SK-N-DZ (cell line): ENCODE measurements around the gene NKTR.

Experiments
- DNase-seq: peaks from one replicate; pipeline ENCODE4 v3.0.0-alpha.2; 2015; ENCODE audit warnings: low spot score

NKTR gene

DNA sequence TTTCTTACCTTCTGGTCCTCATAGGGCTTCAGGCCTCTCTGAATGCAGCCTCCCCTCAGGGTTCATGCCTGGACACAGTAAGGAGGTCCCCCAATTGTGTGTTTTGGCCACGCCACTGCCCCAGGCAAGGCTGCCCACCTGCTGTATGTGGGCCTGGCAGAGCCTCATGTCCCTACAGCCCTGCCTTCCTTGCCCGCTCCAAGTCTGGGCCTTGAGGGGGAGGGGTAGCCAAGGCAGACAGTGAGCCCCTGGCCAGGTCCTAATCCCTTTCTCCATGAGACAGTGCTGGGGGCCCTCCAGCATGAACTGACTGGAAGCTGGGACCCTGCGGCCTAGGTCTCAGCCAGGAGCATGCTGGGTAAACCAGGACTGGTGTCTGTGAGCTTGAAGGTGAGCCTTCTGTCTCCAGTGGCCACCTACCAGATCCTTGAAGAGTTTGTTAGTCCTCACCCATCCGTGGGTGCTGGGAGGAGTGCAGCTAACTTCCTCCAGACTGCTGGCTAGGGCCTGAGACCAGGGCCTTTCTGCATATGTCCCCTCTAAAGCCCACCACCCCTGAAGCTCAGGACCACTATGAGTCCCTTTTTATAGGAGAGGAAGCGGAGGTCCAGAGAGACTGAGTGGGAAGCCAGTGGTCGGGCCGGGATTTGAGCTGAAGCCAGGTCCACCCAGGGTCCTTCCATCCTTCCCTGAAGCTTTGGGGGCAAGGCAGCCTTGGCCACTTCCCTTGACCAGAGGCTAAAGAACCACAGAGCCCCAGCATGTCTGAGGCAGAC, 61.7 kb downstream of the NKTR start:
- DNase-seq, result no peak

DNA sequence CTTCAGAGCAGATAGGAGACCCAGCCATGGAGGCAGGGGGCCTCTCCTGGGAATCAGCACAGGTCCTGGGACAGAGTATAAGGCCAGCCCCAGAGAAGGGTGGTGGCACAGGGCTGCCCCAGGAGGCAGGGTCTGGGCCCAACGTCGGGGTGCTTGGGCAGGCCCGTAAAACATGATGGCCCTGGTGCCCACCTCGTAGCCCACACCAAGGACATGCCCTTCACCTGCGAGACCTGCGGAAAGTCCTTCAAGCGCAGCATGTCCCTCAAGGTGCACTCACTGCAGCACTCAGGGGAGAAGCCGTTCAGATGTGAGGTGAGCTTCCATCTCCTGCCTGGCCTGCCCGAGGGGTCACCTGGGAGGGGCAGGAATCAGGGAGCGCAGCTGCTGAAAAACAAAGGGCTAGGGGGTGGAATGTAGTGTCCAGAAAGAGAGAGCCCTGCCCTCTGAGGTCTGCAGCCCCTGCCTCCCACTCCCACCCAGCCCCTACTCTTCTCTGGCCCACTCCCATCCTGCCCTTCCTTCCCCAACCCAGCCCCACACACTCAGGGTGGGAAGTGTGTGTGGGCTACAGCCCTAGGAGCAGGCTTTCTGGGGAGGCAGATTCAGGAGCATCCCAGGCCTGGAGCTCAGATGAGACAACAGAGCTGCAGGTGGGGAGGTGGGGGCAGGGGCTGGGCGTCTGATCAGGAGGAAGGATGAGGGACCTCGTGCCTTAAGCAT, 62.5 kb downstream of the NKTR start:
- DNase-seq, result no peak

DNA sequence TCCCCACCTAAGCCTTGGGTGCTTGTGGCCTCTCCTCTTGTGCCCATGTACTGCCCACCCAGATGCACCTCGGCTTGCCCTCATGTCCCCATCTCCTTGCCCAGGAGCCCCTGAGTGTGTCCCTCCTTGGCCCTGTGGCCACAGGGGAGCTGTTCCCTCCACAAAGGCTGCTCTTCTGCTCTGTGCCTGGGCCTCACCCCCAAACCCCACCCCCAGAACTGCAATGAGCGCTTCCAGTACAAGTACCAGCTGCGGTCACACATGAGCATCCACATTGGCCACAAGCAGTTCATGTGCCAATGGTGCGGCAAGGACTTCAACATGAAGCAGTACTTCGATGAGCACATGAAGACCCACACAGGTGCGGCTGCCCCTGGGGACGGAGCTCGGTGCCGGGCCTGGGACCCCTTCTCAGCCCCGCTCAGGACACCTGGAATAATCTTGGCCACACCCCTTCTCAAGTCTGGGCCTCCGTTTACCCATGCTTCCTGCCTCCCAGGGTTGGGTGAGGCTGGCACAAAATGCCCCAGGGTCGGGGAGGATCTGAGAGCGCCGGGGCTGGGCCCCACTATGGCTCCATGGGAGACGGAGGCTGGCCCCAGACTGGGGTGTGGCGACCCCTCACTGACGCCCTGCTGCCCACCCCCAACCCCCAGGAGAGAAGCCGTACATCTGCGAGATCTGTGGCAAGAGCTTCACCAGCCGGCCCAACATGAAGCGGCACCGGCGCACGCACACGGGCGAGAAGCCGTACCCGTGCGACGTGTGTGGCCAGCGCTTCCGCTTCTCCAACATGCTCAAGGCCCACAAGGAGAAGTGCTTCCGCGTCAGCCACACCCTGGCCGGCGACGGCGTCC, 63.3 kb downstream of the NKTR start:
- no peak for DNase-seq

DNA sequence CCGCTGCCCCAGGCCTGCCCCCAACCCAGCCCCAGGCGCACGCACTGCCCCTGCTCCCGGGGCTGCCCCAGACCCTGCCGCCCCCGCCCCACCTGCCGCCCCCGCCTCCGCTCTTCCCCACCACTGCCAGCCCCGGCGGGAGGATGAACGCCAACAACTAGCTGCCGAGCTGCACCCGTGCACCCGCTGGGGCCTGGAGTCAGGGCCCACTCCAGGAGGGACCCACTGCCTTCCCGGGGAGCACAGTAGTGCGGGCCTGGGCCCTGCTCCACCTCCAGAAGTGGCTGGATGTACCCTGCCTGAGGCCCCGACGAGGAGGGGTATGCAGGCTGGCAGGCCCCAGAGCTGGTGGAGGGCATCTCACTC, 63.9 kb downstream of the NKTR start:
- DNase-seq, result no peak

DNA sequence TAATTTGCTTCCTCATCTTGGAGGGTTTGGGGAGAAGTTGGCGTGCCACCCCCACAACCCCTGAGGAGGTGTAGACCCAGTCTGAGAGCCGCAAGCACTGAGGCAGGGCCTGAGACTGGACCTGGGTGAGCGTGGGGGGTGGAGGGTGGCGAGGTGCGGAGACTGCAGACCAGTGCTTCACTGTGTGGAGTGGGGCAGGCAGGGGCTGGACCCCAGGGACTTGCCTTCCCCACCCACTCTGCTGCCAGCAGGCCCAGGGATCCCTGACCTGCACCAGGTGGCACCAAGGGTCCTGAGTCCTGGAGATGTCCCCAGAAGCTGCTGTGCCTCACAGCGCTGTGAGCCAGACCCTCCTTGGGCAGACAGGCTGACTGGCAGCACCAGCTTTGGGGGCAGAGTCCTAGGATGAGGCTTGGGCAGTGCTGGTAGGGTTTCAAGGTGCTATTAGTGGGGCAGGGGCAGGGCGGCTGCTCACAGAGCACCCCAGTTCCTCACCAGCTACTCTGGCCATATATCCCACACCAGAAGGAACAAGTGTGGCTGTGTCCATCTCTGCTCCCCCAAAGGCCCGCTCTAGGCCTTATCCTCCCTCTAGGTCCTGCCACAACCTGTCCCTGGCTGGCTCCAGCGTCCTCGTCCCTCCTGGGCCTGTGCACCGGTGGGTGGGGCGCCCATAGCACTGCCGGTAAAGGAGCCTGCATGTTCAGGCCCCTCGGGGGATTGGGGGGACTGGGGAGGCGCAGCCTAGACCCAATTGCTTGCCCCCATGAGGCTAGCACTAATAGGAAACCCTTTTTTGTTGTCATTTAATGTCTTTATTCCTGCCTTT, 64.8 kb downstream of the NKTR start:
- DNase-seq, result no peak

DNA sequence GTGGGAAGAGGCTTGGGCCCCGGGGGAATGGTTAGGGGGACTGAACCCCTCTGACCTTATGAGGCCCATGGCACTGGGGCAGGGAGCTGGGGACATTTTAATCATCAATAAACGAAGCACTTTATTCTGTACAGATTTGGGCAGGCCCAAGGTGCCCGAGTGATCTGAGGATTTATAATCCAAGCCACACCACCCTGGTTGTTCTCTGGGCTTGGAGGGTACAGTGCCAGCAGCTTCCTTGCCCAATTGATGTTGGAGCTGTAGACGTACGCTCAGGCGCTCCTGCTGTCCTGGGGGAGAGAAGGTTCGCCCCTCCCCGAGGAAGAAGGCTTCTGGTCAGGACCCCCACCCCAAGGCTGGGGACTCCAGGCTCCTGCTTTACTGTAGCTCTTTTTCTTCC, 65.5 kb downstream of the NKTR start:
- no peak for DNase-seq

DNA sequence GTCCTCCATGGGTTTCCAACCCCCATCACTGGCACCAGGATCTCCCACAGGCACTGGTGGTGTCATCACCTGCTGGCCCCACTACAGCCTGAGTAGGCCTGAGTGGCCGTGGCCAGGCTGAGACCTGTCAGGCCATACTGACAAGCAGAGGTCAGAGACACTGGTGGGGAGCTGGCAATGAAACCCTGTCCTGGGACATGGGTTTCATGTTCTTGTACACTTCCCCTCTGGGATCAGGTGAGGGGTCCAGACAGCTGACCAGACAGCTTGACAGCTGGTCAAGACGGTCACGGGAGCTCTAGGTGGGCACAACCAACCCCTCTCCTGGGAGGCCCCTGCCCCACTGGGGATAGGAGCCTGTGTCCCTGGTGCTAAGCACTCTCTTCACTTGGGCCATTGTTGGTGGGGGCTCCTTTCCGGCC, 66.1 kb downstream of the NKTR start:
- no peak for DNase-seq

DNA sequence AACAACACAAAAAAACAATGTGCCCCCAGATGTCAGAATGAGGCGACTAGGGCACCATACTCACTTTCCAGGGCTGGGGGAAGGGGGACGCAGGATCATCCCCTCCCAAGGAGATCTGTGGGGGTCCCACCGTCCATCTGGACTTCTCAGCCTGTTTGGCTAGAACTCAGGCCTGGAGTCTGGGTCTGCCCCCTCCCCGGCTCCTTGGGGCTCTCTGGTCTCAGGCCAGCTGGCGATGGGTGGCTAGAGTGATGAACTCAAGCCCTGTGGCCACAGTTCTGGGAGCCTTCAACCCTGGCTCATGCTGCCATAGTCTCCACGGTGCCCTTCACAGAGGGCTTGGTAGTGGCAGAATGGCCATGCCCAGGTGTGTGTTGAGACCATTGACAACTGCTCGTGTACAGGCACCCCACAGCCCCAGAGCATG, 66.6 kb downstream of the NKTR start:
- no peak for DNase-seq

DNA sequence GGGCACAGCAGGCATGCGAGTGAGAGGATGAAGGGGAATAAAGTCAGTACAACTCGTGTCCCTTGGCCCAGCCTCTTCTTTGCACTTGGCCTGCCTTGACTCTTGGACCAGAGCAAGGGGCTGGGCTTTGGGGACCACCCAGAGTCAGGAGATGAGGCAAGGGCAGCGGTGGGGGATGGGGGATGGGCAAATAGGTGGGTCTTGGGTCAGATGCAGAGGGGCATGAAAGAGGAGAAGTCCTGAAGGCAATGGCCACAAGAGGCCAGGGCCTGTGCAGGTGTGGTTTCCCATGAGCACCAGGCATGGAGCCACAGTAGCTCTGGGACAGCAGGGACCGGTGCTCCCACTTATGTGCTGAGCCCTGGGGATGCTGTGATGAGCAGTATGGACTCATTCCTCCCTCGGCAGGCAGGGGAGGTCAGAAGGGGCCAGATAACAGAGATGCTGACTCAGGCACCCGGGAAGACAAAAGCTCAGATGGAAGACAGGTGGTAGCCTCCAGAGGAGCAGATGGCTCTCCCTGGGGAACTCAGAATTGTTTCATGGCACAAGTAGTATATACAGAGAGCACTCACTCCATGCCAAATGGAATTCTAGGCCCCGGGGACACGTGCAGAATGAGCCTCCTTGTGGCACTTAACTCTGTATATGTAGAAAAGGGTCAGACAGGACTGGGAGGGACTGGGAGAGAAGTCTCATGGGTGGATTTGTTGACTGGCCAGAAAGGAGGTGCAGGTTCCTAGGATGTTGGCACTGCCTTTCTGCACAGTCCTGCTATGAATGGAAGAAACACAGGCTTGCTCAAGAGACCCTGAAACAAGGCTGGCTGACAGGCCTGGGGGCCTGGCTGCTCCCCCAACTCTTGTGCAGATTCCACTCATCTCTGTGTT, 67.3 kb downstream of the NKTR start:
- peak; percentile 80 for DNase-seq

DNA sequence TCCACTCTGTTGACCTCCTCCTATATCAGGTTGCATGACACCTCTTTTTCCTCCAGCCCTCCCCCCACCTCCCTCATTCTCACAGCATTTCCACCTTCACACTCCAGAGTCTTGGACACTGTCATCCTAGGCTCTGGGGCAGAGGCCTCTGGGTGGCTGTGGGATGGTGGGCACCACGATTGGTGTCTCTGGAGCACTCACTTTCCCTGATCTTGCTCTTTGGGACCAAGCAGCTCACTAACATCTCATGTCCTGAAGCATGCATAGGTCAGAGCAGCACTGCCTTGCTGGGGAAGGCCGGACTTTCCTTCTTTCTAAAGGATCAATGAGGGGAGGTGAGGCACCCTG, 67.9 kb downstream of the NKTR start:
- DNase-seq, result no peak

DNA sequence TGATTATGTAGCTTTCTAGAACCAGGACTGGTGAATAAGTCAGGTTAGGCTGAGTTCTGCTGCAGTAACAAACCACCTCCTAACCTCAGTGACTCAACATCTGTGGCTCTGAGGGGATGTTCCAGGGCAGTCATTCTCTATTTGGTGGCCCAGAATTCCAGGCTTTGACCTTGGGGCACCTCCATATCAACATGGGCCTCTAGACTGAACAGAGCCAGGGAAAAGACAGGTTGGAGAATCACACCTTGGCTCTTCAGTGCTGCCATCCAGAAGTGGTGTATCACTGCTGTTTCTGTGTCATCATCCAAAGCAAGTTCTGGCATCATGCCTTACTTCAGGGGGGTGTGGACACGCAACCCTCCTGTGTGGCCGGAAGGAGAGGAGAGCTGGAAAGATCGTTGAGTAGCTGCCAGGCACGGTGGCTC, 68.3 kb downstream of the NKTR start:
- DNase-seq, result no peak

DNA sequence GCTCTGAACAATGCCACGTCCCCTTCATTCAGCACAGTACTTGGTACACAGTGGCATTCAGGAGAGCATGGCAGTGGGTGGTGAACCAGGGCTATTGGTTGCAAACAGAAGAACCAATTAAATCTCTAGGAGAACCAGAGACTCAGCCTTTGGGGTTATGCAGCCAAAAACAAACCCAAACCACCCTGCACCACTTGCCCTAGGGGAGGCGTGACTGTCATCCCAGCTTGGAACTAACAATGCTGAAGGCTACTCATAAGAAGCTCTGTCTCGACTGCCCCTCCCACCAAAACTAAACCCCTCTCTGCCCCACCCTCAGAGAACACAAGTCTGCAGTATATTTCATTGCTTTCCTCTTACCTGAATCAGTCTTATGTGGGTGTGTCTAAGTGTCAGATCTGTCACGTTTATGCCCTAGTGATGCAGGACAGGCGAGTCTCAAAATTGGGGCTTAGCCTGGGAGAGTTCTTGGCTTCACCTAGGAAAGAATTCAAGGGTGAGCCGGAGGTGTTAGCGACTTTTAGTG, 69.6 kb downstream of the NKTR start:
- no peak for DNase-seq

DNA sequence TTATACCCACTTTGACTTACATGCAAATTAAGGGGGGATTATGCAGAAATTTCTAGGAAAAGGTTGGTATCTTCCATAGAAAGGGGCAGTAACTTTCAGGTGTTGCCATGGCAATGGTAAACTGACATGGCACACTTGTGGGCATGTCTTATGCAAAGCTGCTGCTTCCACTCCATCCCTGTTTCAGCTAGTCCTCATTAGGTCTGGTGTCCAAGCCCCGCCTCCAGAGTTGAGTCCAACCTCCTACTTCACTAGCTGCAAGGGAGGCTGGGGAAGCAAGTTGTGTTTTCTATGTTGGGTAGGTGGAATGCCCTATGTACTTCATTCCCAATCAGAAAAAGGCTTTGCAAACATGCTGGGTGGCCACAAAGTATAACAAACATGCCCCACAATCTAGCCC, 70.2 kb downstream of the NKTR start:
- DNase-seq, result no peak

DNA sequence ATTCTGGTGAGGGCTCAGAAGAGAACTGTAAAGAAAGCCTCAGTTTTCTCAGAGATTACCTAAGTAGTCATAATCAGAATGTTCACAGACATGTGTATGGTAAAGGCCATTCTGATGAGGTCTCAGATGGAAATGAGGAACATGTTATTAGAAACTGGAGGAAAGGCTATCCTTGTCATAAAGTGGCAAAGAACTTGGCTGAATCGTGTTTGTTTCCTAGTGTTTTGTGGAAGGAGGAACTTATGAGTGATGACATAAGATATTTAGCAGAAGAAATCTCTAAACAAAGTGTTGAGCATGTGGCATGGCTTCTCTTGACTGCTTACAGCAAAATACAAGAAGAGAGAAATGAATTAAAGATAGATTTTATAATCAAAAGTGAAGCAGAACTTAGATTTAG, 72.0 kb downstream of the NKTR start:
- DNase-seq, result no peak

DNA sequence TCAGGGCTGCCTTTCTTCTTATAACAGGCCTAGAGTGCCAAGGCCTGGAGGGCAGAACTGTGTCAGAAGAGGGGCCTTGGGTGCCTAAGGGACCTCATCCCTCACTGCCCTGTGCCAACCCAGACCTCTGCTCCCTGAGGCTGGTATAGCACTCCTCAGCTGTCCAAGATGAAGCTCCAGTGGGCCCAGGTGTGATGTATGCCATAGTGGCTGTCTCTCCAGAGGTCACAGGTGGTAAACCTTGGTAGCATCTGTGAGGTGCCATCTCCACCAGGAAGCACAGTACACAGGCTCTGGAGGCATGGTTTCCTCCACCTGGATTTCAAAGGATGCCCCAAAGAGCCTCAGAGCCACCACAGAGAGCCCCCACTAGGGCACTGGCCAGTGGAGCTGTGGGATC, 72.6 kb downstream of the NKTR start:
- DNase-seq, result no peak

DNA sequence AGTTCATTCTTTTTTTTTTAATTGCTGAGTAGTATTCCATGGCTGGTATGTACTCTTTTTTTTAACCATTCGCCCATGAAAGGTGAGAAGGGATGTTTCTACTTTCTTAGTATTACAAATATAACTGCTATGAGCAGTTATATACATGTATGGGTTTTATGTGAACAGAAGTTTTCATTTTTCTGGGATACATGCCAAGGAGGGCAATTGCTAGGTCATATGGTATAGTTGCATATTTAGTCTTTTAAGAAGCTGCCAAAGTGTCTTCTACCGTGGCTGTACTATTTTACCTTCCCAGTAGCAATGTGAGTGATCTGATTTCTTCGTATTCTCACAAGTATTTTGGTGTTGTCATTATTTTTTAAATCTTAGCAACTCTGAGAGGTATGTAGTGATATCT, 73.7 kb downstream of the NKTR start:
- DNase-seq, result no peak

DNA sequence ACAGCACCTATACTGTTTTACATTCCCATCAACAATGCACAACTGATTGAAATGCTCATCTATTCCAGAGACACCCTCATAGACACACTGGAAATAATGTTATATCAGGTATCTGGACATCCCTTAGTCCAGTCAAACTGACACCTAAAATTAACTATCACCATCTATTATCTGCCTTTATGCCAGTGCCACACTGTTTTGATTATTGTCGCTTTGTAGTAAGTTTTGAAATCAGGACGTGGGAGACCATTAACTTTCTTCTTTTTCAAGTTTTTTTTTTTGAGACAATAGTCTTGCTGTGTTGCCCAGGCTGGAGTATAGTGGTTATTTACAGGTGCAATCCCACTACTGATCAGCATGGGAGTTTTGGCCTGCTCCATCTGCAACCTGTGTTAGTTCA, 75.4 kb downstream of the NKTR start:
- no peak for DNase-seq

DNA sequence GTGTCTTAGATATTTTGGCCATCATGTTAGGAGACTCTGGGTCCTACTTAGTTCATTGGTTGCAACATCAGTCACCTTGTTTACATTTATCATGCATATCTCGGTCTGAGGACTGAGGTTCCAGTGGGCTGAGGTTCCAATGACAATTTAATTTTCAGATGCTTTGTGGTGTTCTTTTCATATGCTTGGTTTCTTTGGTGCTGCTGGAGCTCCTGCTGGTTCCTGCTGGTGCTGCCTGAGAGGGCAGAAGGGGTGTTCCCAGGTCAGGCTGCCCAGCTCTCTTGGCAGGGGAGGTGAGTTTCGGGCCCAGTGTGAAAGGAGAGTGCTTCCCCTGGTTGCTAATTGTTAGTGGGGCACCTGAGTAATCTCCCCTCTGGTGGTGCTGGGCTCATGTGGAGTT, 78.0 kb downstream of the NKTR start:
- DNase-seq, result no peak

DNA sequence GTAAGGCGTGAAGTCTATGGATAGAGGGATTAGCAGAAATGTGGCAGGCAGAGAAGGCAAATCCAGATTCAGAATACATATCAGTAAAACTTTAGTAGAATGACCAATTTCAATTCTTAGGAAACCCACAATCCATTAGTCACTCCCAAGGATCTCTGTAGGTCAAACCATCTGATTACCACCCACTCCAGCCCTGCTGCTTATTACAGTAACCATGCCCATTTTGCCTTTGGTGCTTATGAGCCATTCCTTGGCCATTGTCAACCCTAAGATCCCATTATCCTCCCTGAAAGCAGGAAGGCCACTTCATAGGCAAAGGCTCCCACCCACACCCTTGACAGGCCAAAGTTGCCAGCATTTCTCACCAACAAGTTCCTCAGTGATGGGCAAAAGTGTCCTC, 79.8 kb downstream of the NKTR start:
- DNase-seq, result no peak

DNA sequence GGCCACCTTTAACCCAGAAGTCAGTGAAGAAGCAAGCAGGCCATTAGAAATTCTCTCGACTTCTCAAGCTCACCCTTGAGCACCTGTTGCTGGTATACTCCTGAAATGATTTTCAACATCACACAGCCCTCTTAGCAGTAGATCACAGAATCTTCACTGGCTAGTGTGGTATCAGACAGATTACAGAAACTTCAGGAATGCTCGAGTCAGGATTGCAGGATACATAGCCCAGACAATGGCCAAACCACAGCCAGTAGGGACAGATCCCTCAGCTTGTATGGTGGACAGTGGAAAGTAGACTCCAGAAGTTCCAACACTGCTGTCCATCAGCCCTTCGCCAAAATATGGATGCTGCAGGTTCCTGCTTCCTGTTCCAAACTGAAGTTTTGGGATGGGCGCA, 80.3 kb downstream of the NKTR start:
- no peak for DNase-seq
